Smooth muscle cell of the brain vasculature (primary cell): ENCODE measurements around the gene TSPAN7.

Experiments
- DNase-seq: peaks from one replicate; pipeline ENCODE4 v3.0.0-alpha.2; 2012; ENCODE audit warnings: low read depth, low spot score

The TSPAN7 gene

GRCh38 chrX:38643903-38644302 is 82.6 kb downstream of the TSPAN7 start:
- DNase-seq: no peak

GRCh38 chrX:38646129-38646528 is 84.8 kb downstream of the TSPAN7 start:
- no peak for DNase-seq

DNA sequence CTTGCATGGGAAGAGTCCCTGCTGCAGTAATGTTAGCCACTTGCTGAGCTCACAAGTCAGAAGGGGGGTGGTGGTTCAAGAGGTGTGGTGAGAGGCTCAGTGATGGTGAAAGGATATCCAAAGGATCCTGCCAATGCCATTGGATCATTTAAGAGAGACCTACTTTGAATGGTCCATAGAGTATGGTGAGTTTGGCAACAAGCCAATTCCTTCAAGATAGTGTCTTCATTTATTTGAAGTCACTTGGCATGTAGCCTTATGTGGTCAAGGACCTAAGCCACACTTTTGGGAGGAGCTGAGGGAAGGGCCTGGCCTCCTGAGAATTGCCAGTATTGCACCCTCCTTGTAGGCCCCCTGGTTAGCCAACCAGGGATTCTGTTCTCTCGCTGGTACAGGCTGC is 87.9 kb downstream of the TSPAN7 start:
- DNase-seq: no peak

DNA sequence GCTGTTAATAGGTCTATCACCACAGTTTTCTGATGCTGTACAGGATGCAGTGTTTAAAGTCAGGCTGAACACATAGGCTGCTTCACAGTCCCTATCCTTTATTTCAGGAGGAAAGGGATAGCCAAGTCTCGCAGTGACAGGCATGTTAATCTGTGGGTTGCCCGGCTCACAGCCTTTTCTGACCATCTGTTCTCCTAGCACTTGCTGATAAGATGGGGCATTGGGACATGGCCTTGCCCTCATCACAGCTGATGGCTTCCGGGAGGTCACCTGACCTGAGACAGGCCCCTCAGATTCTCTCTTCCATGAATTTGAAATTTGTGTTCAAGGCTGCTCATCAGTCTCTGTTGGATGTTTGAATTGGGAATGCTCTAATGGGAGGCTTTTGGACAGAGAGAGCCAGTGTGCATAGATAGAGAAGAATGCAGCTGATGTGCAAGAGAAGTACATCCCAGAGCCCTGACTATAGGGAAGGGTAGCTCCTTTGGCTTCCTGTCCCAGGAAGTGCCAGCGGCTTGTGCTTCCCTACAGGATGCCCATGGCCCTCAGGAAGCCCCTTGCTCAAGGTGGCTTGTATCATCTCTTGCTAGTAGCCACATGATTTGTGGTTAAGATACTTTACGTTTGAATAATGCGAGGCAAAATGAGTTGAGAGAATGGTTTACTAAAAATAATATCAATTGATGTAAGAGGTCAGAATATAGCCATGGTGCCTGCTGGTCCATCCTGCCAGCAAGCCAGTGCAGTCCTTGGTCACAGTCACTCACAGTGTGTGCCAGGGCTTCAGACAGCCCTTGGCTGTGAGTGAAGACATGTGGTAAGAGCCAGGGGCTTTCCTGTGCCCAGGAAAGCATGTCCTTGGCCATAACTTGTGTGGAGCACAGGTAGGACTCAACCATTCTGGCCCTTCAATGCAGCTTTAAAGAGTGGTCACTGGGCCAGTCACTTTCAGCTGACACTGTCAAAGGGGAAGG is 88.6 kb downstream of the TSPAN7 start:
- DNase-seq: no peak

DNA sequence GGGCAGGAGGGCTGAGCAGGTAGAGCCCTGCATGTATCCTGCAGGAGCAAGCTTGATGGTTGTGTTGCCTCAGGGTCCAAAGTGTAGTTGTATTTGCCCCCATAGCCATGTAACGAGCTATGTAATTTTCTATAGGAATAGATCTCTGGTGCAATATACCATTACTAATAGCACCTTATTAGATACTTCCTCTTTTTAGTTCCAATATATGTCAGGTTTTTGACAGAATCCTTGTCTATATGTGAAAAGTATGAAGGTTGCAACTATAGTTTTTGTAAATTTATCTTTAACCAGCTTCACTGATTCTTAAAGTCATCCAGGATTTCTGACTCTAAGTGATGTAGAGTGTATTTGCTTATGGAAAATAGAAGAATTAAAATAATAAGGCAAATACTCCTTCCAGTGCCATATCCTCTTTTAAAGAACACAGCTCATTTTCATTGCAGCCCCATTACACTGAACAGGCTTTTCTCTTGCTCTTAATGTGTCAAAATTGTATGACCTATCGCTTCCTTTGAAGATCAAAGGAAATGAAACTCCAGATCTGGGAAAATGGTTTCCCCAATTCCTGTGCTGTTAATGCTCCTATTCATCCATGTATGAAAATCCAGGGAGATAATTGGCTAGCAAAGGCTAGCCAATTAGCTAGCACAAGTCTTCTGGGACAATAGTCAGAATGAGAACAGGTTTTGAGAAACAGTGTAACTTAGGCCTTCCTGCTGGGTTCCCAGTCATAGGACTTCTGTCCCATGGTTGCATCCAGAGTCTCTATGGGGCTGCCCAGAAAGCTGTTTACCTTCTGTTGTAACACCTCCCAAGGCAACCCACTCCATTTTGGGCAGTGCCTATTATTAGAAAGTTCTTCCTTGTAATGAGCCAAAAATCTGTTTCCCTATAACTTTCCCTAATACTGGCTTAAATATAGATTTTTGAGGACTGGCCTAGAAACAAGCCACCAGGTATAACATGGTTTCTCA is 90.6 kb downstream of the TSPAN7 start:
- DNase-seq: no peak

DNA sequence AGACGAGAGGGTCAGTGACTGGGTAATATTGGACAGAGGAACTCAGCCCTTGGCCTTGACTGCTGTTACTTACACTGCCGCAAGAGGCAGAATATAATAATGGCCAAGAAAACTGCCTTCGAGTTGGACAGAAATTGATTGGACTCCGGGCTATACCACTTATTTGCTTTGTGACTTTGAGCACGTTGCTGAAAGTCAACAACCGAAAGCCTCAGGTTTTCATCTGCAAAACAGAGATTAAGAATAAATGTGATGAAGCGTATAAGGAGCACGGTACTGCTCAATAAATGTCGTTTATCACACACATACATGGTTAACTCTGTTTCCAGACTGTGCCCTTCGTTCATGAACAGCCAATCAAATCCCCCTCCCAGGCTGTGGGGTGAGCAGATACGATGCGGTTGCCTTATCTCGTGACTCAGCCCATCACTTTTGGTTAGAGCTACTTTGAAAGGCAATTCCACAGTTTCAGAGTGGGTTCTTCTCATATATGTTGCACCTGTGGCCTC is 91.6 kb downstream of the TSPAN7 start:
- no peak for DNase-seq

GRCh38 chrX:38654302-38654701 is 93.0 kb downstream of the TSPAN7 start:
- peak; percentile 3 for DNase-seq

GRCh38 chrX:38656350-38656915 is 95.1 kb downstream of the TSPAN7 start:
- DNase-seq: no peak

DNA sequence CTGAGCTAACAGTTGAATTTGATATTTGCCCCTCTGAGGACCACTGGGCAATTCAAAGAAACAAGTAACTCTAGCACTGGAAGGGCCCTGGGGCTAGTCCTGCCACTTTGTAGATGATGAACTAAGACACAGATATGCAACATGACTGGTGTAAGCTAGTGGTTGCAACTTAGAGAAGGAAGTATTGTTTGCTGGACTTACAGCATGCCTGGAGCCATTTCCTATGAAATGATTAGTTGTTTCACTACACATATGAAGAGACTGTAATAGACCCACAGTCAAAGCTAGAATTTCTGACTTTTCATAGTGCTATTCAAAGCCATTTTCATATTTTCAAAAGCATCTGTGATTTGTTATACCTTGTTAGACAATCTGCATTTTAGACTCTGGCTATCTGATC is 96.2 kb downstream of the TSPAN7 start:
- DNase-seq: no peak

DNA sequence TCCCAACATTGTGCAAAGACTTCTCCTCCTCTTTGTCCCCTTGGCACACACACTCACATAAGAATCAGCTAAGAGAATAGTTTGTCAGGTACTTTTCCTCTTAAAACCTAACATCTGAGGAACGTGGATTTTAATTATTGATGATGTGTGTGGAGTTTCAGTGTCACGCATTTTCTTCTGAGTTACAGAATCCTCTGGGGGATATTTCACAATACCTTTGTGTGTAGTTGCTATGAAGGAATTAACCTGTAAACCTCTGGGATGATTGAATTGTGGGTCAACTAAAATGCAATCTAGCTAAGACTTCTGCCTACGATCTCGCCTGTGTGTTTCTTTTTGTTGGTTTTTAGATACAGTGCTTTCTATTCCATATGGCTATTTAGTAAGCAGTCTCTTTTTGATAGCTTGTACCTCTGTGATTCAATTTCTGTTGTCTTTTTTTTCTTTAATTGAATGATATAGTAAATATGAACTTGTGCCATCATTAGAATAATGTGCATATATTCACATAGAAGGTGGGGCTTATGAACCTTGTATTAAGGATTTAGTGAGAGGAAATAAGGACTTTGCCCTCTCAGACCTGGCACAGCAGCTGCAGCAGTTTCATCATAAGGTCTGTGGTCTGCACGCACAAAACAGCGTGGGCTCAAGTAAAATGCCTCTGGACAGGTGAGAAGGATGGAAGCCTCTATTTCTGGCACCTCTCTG is 99.2 kb downstream of the TSPAN7 start:
- DNase-seq: no peak

DNA sequence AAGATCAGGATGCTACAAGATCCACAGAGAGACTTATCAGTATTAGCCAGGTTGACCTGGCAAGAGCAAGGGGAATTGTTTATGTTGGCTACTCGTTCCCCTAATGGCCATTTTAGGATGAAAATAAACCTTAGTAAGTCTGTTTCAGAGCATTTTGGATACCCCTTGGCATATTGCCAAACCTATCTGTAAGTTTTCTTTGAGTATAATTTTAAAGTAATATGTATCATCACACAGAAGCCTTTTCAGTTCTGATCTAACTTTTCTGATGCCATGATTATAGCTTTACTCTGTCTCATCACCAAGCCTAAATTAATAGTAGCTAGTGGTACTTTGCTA is 99.7 kb downstream of the TSPAN7 start:
- DNase-seq: no peak

DNA sequence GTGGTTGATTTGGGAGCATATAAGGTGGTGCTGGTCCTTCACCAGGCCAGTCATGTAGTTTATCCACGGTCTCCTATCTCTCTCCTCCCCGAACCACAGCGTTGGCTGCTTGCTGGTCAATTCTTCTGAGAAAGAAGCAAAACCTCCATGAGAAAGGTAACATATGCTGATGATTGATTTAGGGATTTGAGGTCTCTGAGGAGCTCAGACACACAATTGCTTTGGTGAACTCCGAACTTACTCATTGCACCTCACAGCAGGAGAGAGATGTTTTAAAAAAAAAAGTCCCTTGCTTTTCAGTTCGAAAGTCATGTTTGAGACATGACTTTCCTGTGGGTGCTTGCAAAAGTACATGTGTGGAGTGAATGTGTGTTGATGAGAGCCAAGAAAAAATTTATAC is 100.2 kb downstream of the TSPAN7 start:
- no peak for DNase-seq

DNA sequence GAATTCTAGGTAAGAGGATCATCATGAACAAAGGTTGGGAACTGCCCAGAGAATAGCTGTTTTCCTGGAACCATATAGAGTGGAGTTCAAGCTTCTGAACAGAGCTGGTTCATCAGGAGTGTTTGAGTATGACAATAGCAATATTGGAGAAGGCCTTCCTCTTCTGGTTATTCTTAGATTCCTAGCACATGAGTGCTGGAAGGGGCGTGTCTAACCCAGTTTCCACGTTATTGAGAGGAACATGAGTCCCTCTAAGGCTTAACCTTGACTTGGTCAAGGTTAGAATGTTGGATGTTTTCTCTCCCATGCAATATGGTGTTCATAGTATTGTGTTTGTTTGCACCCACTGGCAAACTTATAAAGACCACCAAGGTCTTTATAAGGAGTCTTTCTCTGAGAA is 101.3 kb downstream of the TSPAN7 start:
- DNase-seq: no peak

DNA sequence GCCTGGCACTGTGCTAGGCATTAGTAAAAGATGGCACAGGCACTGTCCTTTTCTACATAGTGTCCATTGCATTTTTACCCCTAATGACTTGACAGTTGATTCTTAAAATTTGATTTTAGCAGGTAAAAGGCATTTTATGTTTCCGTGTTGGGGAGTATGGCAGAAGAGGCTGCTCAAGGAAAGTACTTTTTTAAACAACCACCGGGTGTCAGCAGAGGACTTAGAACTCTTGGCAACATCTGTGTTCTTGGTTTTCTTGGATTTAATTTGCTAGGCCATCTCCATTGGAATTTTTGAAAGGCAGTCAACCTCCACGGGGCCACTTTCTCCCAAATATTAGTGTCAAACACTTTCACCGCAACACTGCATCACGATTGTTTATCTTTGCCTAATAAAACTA is 102.9 kb downstream of the TSPAN7 start:
- peak; percentile 2 for DNase-seq

- DNase-seq: no peak
Observed at GRCh38 chrX:38666909-38667308, 105.6 kb downstream of the TSPAN7 start.

DNA sequence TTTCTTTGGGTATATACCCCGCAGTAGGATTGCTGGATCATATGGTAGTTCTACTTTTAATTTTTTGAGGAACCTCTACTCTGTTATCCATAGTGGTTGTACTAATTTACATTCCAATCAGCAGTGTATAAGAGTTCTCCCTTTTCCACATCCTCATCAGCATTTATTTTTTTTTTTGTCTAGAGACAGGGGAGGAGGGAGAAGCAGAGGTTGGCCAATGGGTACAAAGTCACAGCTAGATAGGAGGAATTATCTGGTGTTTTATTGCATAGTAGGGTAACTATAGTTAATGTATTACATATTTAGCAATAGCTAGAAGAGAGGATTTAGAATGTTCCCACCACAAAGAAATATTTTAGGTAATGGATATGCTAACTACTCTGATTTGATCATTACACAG is 107.4 kb downstream of the TSPAN7 start:
- DNase-seq: no peak

- DNase-seq: no peak
Observed at GRCh38 chrX:38669428-38669827, 108.1 kb downstream of the TSPAN7 start.

DNA sequence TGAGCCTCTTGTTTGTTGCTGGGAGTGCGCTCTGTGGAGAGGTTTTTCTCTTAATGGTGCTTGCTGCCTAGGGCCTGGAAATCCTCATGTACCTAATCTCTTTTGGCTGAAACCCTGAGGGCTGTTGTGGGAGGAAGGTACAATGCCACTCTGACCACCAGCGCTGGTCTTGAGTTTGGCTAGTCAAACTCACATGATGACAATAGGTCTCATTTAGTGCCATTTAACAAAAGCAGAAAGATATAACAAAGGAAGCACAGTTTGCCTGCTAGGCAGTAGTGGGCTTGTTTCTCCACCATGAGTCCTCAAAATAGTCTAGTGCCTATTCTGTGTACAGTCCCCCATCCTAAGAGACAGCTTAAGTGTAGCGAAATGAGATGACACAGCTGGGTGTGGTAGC is 111.3 kb downstream of the TSPAN7 start:
- DNase-seq: no peak

DNA sequence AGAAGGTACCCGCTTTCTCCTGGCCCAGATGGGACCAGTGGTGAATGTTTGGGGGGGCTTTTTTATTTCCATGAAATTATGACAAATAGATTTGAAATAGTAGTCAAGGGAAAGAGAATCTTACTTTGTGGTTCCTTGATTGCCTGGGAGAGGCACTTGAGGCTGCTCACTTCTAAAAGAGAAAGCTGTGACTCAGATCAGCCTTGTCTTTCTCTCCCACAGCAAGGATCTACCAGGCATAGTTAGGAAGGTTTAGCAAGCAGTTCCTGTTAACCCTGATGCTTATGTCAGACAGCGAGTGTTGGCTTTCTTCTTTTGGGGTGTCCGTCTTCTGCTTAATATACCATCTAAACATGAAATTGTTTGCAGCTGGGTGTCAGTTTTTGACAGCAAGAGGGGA is 114.5 kb downstream of the TSPAN7 start:
- DNase-seq: no peak

- no peak for DNase-seq
Observed at GRCh38 chrX:38678183-38678582, 116.8 kb downstream of the TSPAN7 start.

DNA sequence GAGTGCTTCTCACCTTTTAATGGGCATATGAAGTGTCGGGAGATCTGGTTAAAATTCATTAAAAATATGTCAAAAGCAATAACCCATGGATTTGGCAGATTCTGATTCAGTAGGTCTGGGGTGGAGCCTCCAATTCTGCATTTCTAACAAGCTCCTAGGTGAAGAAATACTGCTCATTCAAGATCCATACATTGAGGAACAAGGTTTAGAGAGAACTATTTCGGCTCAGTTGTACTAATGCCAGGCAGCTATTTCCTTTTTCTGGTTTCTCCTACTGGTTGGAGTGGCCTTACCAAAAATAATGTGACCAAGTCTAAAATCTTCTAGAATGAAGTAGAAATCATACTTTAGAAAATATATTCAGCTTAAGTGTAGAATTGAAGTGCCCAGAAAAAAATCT is 117.5 kb downstream of the TSPAN7 start:
- DNase-seq: no peak
